ENCODE results near the gene TSPAN33. TPM values are rescaled to one million over a fixed set of nuclear protein-coding genes. Genes with fewer than 3 reads are reported as not detected.
A peak's percentile ranks its signal among the peaks of the same experiment; 100 is the strongest.

The TSPAN33 gene
- total RNA-seq, 4 donors from 2014 or later = 5.6 to 9.1 (median 7.8) TPM

DNA sequence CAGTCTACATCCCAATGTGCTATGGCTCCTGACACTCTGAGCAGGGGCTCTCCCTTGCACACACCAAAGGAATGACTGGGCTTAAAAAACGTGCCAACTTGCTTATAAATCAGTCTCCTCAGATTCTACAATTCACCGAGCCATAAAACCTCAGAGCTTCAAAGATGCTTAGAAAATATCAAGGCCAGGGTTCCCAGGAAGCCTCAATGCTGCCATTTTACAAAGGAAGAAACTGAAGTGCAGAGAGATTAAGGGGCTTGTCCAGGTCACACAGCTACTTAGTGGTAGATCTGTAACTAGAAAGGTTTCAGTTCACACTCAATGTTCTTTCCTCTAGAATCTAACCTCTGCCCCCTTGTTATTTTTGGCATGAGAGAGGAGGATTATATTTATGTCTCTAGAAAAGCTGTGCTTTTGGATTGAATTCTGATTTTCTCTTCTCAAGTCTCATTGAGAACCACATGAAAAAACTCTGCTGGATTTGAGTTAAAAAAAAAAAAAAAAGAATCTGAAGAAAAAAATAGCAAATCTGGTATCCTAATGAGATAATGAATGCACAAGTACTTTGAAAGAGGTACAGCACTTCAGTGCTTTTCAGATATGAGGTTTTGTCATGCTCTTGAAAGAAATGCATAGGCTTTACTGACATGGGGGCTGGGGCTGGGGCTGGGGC is 22.3 kb upstream of the TSPAN33 start:
- H3K27ac ChIP-seq = no peak overlapping the region
- intact Hi-C loops (cut with DNase I; ENCODE audit: low total_unique reads) = no loop called here

DNA sequence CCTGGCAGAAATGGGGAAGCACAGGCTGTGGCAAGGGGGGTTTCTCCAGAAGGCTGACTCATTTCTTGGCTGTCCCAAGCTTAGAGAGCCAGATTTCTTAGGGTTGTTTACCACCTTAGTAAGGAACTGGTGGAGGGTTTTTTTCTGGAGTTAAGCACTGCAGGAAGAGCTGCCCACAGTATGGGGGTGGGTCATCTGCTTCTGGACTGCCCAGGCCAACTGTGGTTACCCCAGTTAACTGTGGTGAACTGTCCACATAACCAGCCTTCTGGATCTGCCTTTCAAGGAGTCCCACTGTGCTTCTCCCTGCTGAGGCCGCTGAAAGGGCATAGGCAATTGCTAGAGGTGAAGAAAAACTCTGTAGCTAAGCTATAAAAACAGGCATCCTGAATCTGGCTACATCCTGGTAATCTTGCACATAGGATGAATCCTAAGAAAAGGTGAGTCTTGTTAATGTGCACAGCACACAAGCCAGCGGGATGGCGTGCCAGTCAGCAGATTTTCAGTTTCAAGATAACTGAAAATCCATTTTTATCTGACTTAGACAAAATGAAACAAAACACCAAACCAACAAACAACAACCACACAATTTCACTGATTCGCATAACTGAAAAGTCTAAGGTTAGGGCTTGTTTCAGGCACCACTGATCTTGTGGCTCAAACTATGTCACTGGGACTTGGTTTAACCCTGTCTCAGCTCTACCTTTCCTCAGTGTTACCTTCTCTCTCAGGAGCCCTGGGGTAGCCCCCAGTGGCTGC is 21.6 kb upstream of the TSPAN33 start:
- Histone ChIP-seq H3K27ac (no peak overlapping the region), H3K4me3 (no peak overlapping the region), H3K27me3 (peaks cover 0 to 14% (median 4%) of the 10 kb centered on the region in 3 donors), H3K36me3 (no peaks in the 10 kb centered on the region), H3K4me1 (no peaks in the 10 kb centered on the region), H3K9me3 (no peaks in the 10 kb centered on the region)
- in situ Hi-C loops (cut with MboI; ENCODE audit: low sequenced_read_pairs in 4 of 4) (no loop called here), intact Hi-C loops (cut with DNase I; ENCODE audit: low total_unique reads) (no loop called here)
- DNase-seq (no peak), ATAC-seq (peak in 1 of 2 donors; percentile 33)
- TF ChIP-seq CTCF (IDR thresholded peaks at IDR 0.05 in 4 of 5, conservative IDR thresholded peaks at IDR 0.05 in 1 of 5) (no peak), POLR2A (IDR thresholded peaks at IDR 0.05) (no peak)

More for the DNA sequence above, 22.3 kb upstream of the TSPAN33 start:
- TF ChIP-seq CTCF (IDR thresholded peaks at IDR 0.05 in 4 of 5, conservative IDR thresholded peaks at IDR 0.05 in 1 of 5) (no peak), POLR2A (IDR thresholded peaks at IDR 0.05) (no peak)
- Histone ChIP-seq H3K27me3 (peaks cover 0 to 10% (median 4%) of the 10 kb centered on the region in 3 donors), H3K4me3 (no peak overlapping the region), H3K9me3 (no peaks in the 10 kb centered on the region), H3K36me3 (no peaks in the 10 kb centered on the region), H3K4me1 (no peaks in the 10 kb centered on the region)
- DNase-seq = no peak
- no peak for ATAC-seq
- in situ Hi-C loops (cut with MboI; ENCODE audit: low sequenced_read_pairs in 4 of 4) = no loop called here

GRCh38 chr7:129123510-129123857 is 21.0 kb upstream of the TSPAN33 start:
- intact Hi-C loops (cut with DNase I; ENCODE audit: low total_unique reads) = no loop called here
- TF ChIP-seq POLR2A (IDR thresholded peaks at IDR 0.05) (no peak), CTCF (IDR thresholded peaks at IDR 0.05 in 4 of 5, conservative IDR thresholded peaks at IDR 0.05 in 1 of 5) (no peak)
- DNase-seq = no peak

GRCh38 chr7:129126314-129126713 is 18.2 kb upstream of the TSPAN33 start:
- Histone ChIP-seq H3K36me3 (no peaks in the 10 kb centered on the region), H3K4me3 (no peak overlapping the region), H3K27me3 (peaks cover 0 to 14% (median 4%) of the 10 kb centered on the region in 3 donors), H3K27ac (no peak overlapping the region), H3K4me1 (no peaks in the 10 kb centered on the region), H3K9me3 (no peaks in the 10 kb centered on the region)
- intact Hi-C loops (cut with DNase I; ENCODE audit: low total_unique reads) (no loop called here), in situ Hi-C loops (cut with MboI; ENCODE audit: low sequenced_read_pairs in 4 of 4) (no loop called here)
- ATAC-seq (no peak), DNase-seq (no peak)
- TF ChIP-seq CTCF (IDR thresholded peaks at IDR 0.05 in 4 of 5, conservative IDR thresholded peaks at IDR 0.05 in 1 of 5) (no peak), POLR2A (IDR thresholded peaks at IDR 0.05) (no peak)

More at GRCh38 chr7:129123510-129123857, 21.0 kb upstream of the TSPAN33 start:
- Histone ChIP-seq H3K27ac (no peak overlapping the region), H3K9me3 (no peaks in the 10 kb centered on the region), H3K4me3 (no peak overlapping the region), H3K4me1 (no peaks in the 10 kb centered on the region), H3K27me3 (peaks cover 0 to 14% (median 4%) of the 10 kb centered on the region in 3 donors), H3K36me3 (no peaks in the 10 kb centered on the region)
- ATAC-seq = no peak
- in situ Hi-C loops (cut with MboI; ENCODE audit: low sequenced_read_pairs in 4 of 4) = no loop called here

Data from gastrocnemius medialis (tissue), 4 donors.